Bronchial epithelial cell (primary cell): ENCODE results near the gene SMURF1. TPM values are rescaled to one million over a fixed set of nuclear protein-coding genes. Genes with fewer than 3 reads are reported as not detected.

ENCODE experiments used
- DNase-seq: peaks from one replicate; pipeline ENCODE4 v3.0.0-alpha.2; 2010; ENCODE audit warnings: low read depth
- FAIRE-seq: peaks from 2 replicates; lab custom pipeline; 2011; peaks lifted over from hg19 to GRCh38; lab: Jason Lieb, UNC
- H3K27me3 ChIP-seq: 2 replicates; pipeline ENCODE4 v1.5.1; 2011; ENCODE audit warnings: low read length; ENCODE audit not compliant: control insufficient read depth, insufficient read depth
- H3K36me3 ChIP-seq: 2 replicates; pipeline ENCODE4 v1.5.1; 2011; ENCODE audit warnings: low read length; ENCODE audit not compliant: control insufficient read depth, insufficient read depth
- H3K4me3 ChIP-seq: 2 replicates; pipeline ENCODE4 v1.5.1; 2011; ENCODE audit warnings: mild to moderate bottlenecking, low read depth, low read length, control low read depth
- total RNA-seq: library from RNA; depleted of rRNA; stranded (reverse); fragments of >200 nt; gene quantifications from 2 replicates; pipeline ENCODE4 v1.2.1, GENCODE V29; 2014
- TF ChIP-seq, protein P1 (sequence below): IDR thresholded peaks from 2 replicates; pipeline ENCODE4 v1.5.1; 2011; ENCODE audit warnings: mild to moderate bottlenecking, moderate library complexity, low read length, control low read depth, inconsistent platforms; ENCODE audit not compliant: insufficient read depth, severe bottlenecking

The SMURF1 gene
- total RNA-seq, 1 donor from 2014 or later, result 42.4 TPM

DNA sequence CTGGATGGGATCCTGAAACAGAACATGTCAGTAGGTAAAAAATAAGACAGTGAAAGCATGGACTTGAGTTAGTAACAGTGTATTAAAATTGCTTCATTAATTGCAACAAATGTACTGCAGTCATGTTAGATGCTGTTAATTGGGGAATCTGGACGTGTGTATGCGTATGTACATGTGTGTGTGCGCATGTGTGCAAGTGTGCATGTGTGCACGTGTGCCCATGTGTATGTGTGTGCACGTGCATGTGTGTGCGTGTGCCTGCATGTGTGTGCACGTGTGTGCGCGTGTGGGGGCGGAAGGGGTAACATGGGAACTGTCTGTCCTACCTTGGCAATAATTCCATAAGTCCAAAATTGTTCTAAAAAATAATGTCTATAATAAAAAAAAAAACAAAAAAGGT, 67.3 kb downstream of the SMURF1 start:
- TF ChIP-seq, protein P1, sequence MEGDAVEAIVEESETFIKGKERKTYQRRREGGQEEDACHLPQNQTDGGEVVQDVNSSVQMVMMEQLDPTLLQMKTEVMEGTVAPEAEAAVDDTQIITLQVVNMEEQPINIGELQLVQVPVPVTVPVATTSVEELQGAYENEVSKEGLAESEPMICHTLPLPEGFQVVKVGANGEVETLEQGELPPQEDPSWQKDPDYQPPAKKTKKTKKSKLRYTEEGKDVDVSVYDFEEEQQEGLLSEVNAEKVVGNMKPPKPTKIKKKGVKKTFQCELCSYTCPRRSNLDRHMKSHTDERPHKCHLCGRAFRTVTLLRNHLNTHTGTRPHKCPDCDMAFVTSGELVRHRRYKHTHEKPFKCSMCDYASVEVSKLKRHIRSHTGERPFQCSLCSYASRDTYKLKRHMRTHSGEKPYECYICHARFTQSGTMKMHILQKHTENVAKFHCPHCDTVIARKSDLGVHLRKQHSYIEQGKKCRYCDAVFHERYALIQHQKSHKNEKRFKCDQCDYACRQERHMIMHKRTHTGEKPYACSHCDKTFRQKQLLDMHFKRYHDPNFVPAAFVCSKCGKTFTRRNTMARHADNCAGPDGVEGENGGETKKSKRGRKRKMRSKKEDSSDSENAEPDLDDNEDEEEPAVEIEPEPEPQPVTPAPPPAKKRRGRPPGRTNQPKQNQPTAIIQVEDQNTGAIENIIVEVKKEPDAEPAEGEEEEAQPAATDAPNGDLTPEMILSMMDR, result no peak
- no peak for FAIRE-seq
- no peak for DNase-seq
- H3K4me3 ChIP-seq, result no peak overlapping the region
- no peaks in the 10 kb centered on the region for H3K27me3 ChIP-seq
- H3K36me3 ChIP-seq, result peaks cover 3% of the 10 kb centered on the region

DNA sequence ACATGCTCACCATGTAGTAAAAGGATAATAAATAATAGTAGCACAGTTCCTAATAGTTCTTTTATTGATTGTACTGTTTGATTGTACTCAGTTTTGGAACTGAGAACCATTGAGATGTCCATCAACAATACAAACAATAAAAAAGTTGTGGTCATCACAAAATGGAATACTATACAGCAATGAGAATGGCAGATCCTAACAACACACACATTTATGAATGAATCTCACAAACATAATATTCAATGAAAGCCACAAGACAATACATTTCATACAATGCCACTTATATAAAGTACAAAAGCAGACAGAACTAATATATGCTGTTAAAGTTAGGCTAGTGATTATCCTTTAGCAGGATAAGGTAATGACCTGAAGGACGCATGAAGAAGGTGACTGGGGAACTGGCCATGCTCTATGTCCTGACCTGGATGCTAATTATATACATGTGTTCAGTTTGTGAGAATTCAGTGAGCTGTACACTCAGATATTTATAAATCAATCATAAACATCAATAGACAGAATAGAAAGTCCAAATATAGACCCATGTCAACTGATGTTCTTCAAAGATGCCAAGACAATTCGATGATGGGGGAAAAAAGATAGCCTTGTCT, 70.0 kb downstream of the SMURF1 start:
- TF ChIP-seq, protein P1, result no peak
- Histone ChIP-seq H3K27me3 (no peaks in the 10 kb centered on the region), H3K36me3 (peaks cover 2% of the 10 kb centered on the region), H3K4me3 (no peak overlapping the region)
- FAIRE-seq, result no peak
- no peak for DNase-seq

DNA sequence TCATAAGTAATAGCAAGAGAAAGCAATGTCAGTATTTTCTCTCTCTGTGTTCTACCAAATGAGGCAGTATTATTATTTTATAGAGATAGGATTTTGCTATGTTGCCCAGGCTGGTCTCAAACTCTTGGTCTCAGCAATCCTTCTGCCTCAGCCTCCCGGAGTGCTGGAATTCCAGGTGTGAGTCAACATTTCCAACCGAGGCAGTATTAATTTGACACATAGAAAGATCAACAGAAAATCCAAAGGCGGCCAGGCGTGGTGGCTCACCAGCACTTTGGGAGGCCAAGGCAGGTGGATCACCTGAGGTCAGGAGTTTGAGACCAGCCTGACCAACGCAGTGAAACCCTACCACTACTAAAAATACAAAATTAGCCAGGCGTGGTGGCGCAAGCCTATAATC, 71.8 kb downstream of the SMURF1 start:
- H3K27me3 ChIP-seq, result no peaks in the 10 kb centered on the region
- DNase-seq (no peak), FAIRE-seq (no peak)
- peaks cover 1% of the 10 kb centered on the region for H3K36me3 ChIP-seq
- no peak overlapping the region for H3K4me3 ChIP-seq
- TF ChIP-seq, protein P1, result no peak

DNA sequence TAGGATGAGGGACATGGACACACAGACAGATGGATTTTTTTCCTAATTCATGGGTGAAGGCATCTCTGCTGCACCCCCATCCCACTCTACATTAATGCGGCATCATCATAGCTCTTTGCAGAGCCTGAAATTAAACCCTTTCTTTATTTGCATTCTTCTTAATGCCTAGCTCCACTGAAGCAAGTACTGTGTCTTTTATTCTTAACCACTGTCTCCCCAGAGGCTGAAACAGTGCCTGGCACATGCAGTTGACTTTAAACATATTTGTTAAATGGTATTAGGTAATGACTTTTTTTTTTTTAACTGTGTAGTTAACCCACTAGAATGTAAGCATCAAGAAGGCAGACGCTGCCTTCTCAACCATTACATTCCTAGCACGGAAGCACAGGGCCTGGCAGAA, 73.5 kb downstream of the SMURF1 start:
- DNase-seq (no peak), FAIRE-seq (no peak)
- TF ChIP-seq, protein P1, result no peak
- Histone ChIP-seq H3K27me3 (no peaks in the 10 kb centered on the region), H3K36me3 (no peaks in the 10 kb centered on the region), H3K4me3 (no peak overlapping the region)

DNA sequence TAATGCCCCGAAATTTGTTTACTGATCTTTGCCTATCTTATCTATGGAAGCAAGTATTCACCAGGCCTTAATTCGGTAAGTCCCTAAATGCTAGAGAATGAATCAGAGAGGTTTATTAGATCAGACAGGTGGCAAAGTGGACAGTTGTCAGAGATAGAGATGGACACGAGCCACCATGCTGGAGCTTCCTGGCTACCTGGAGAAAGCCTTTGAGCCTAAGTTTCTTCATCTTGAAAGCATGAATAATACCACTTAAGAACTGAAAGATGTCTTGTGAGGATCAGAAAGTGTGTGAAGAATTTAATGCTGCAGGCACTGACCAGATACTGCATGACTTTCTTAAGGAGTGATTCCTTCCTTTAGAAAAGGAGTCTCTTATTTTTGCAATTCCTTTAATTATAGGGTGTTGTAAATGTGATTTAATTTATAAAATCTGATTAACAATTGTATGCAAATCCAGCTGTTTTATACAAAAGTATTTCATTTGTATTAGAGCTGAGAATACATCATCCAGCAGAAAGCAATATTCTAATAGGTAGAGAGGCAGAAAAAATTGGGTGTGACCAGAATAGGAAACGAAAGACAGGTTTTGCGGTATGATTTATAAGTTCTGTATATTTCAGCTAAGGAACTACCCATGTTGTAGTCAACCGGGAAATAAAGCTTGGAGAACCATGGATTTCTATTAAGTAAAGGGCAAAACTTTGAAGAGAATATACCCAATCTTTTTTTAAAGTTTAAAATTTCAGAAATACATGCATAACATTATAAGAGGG, 82.7 kb downstream of the SMURF1 start:
- Histone ChIP-seq H3K36me3 (peaks cover 9% of the 10 kb centered on the region), H3K27me3 (no peaks in the 10 kb centered on the region), H3K4me3 (no peak overlapping the region)
- TF ChIP-seq, protein P1, result no peak
- DNase-seq (no peak), FAIRE-seq (no peak)

DNA sequence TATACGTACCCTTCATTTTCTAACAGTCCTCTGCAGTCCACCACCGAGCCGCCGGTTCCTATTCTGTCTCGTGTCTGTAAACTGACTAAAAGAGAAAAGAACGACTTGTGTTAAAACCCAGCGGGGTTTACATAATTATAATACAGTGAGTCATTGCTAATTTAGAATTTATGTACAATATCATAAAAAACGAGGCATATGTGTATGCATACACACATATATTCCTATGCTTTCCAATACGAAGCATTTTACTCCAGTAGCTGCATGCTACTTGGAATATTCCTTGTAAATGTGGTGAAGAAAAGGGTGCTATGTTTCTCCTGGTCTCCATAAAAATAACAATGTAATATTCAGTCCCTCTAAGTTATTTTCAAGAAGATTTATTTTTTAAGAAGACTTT, 89.1 kb downstream of the SMURF1 start:
- FAIRE-seq, result no peak
- DNase-seq, result no peak
- H3K36me3 ChIP-seq, result peaks cover 30% of the 10 kb centered on the region
- no peaks in the 10 kb centered on the region for H3K27me3 ChIP-seq
- TF ChIP-seq, protein P1, result no peak
- no peak overlapping the region for H3K4me3 ChIP-seq
